CD4-positive, alpha-beta T cell (primary cell): ENCODE measurements around the gene TARS3. TPM values are rescaled to one million over a fixed set of nuclear protein-coding genes. Genes with fewer than 3 reads are reported as not detected.

Experiments
- ATAC-seq: fragments of 200-7000 bp; cut with Tn5 transposase; one replicate; pipeline ENCODE4 v1.10.0; 2022; ENCODE audit warnings: mild to moderate bottlenecking; ENCODE audit not compliant: poor library complexity
- CTCF ChIA-PET: fragments of 350-600 bp; sonication (Branson Sonifier 250); formaldehyde crosslinking; loops from one replicate; lab custom pipeline; 2021; ENCODE audit warnings: antibody characterized with exemption, inconsistent platforms; lab: Charles Lee
- POLR2A ChIA-PET: fragments of 350-600 bp; sonication (Branson Sonifier 250); formaldehyde crosslinking; loops from one replicate; lab custom pipeline; 2021; ENCODE audit warnings: antibody characterized with exemption, inconsistent platforms; lab: Charles Lee
- DNase-seq, 14 experiments: peaks; one replicate each; pipeline ENCODE4 v3.0.0-alpha.2; 2013 to 2020; ENCODE audit warnings: mixed read lengths in 2 of 14
- H3K27ac ChIP-seq, 2 donors: one replicate each; pipeline versions ENCODE4 v1.5.1 to v1.7.0; 2013; ENCODE audit warnings: low read length in 2 of 2, low read depth in 1 of 2, mild to moderate bottlenecking in 1 of 2
- H3K27me3 ChIP-seq, 2 experiments: 1 replicate in 1 of 2; 2 replicates in 1 of 2; pipeline versions ENCODE4 v1.6.1 to v1.7.0; 2013; ENCODE audit warnings: low read length in 2 of 2, control low read depth in 1 of 2, mild to moderate bottlenecking in 1 of 2, moderate library complexity in 1 of 2; ENCODE audit not compliant: insufficient read depth in 2 of 2, control insufficient read depth in 1 of 2
- H3K36me3 ChIP-seq: one replicate; pipeline ENCODE4 v1.6.1; 2013; ENCODE audit warnings: low read length, control low read depth; ENCODE audit not compliant: insufficient read depth
- H3K4me1 ChIP-seq: one replicate; pipeline ENCODE4 v1.6.1; 2013; ENCODE audit warnings: low read length, control low read depth; ENCODE audit not compliant: insufficient read depth
- H3K4me3 ChIP-seq: one replicate; pipeline ENCODE4 v1.5.1; 2013; ENCODE audit warnings: mild to moderate bottlenecking, low read length, moderate library complexity
- H3K9me3 ChIP-seq, 2 experiments: 1 replicate in 1 of 2; 2 replicates in 1 of 2; pipeline versions ENCODE4 v1.6.1 to v1.7.0; 2013; ENCODE audit warnings: low read length in 2 of 2, mild to moderate bottlenecking in 2 of 2, control low read depth in 1 of 2, moderate library complexity in 1 of 2; ENCODE audit not compliant: control insufficient read depth in 1 of 2, insufficient read depth in 1 of 2
- H3K27ac Mint-ChIP-seq: one replicate; pipeline ENCODE4 v1.8.0; 2020; ENCODE audit warnings: mixed read lengths
- H3K27me3 Mint-ChIP-seq: one replicate; pipeline ENCODE4 v1.8.0; 2021; ENCODE audit warnings: mixed read lengths
- H3K36me3 Mint-ChIP-seq: one replicate; pipeline ENCODE4 v1.8.0; 2021; ENCODE audit warnings: low read depth, mixed read lengths
- H3K4me1 Mint-ChIP-seq: one replicate; pipeline ENCODE4 v1.8.0; 2021; ENCODE audit warnings: low read depth, mixed read lengths
- H3K4me3 Mint-ChIP-seq: one replicate; pipeline ENCODE4 v1.8.0; 2020; ENCODE audit warnings: mild to moderate bottlenecking, mixed read lengths
- H3K9me3 Mint-ChIP-seq: one replicate; pipeline ENCODE4 v1.8.0; 2020; ENCODE audit warnings: mixed read lengths
- CTCF ChIP-seq: fragments of 200-600 bp; IDR thresholded peaks from one replicate; pipeline ENCODE4 v1.8.0; 2022; ENCODE audit warnings: antibody characterized with exemption, mild to moderate bottlenecking
- intact Hi-C, 2 experiments: fragments of 100-400 bp; cut with DNase I in 1 of 2; cut with micrococcal nuclease in 1 of 2; formaldehyde crosslinking; loops; one replicate each; pipeline versions ENCODE4 v1.15.1 to v1.9.0; 2023 to 2025; cut with DNase I, micrococcal nuclease
- total RNA-seq, 174 experiments: library from RNA in 2 of 174; stranded (reverse) in 2 of 174; gene quantifications; one replicate each; pipeline ENCODE4 v1.2.3 and lab custom pipeline; 2021 to 2026

The TARS3 gene
- total RNA-seq, 2 experiments from 2014 or later, result 16.6 to 18.1 TPM

- H3K27ac ChIP-seq, result no peak overlapping the region
- H3K36me3 Mint-ChIP-seq, result no peaks in the 10 kb centered on the region
- ATAC-seq (no peak), DNase-seq (no peak)
- H3K4me3 Mint-ChIP-seq, result no peak overlapping the region
- H3K27ac Mint-ChIP-seq, result no peak overlapping the region
- ChIA-PET CTCF (no interaction called here), POLR2A (no interaction called here)
- intact Hi-C loops, result no loop called here
- no peaks in the 10 kb centered on the region for H3K9me3 Mint-ChIP-seq
- no peaks in the 10 kb centered on the region for H3K9me3 ChIP-seq
- H3K4me3 ChIP-seq, result no peak overlapping the region
- H3K4me1 Mint-ChIP-seq, result peaks cover 3% of the 10 kb centered on the region
- H3K27me3 Mint-ChIP-seq, result no peaks in the 10 kb centered on the region
- no peak for TF ChIP-seq CTCF
- H3K4me1 ChIP-seq, result no peaks in the 10 kb centered on the region
- no peaks in the 10 kb centered on the region for H3K27me3 ChIP-seq
- no peaks in the 10 kb centered on the region for H3K36me3 ChIP-seq
These were observed 9.3 kb upstream of the TARS3 start for GRCh38 chr15:101733545-101733944.

GRCh38 chr15:101732772-101733171 lies 8.5 kb upstream of the TARS3 start:
- CTCF ChIA-PET, result no interaction called here
- no peak for DNase-seq
- no peak for TF ChIP-seq CTCF
- peaks cover 3% of the 10 kb centered on the region for H3K4me1 Mint-ChIP-seq
- POLR2A ChIA-PET, result no interaction called here
- Histone ChIP-seq H3K4me1 (no peaks in the 10 kb centered on the region), H3K27me3 (no peaks in the 10 kb centered on the region), H3K27ac (no peak overlapping the region), H3K4me3 (no peak overlapping the region), H3K9me3 (no peaks in the 10 kb centered on the region), H3K36me3 (no peaks in the 10 kb centered on the region)
- intact Hi-C loops, result no loop called here
- ATAC-seq, result no peak
- H3K27ac Mint-ChIP-seq, result no peak overlapping the region
- H3K27me3 Mint-ChIP-seq, result no peaks in the 10 kb centered on the region
- no peaks in the 10 kb centered on the region for H3K9me3 Mint-ChIP-seq
- H3K36me3 Mint-ChIP-seq, result no peaks in the 10 kb centered on the region
- H3K4me3 Mint-ChIP-seq, result no peak overlapping the region

GRCh38 chr15:101731746-101732145 lies 7.5 kb upstream of the TARS3 start:
- Mint-ChIP-seq H3K36me3 (no peaks in the 10 kb centered on the region), H3K27me3 (no peaks in the 10 kb centered on the region), H3K4me1 (peaks cover 3% of the 10 kb centered on the region), H3K9me3 (no peaks in the 10 kb centered on the region), H3K4me3 (no peak overlapping the region), H3K27ac (no peak overlapping the region)
- no peaks in the 10 kb centered on the region for H3K4me1 ChIP-seq
- no peaks in the 10 kb centered on the region for H3K27me3 ChIP-seq
- H3K27ac ChIP-seq, result no peak overlapping the region
- DNase-seq (no peak), ATAC-seq (no peak)
- ChIA-PET POLR2A (interaction anchor here (0.8 kb wide), 1 partner anchor 489 kb away, joined by 3 read pairs; no protein-coding TSS in a partner anchor), CTCF (interaction anchor here (0.6 kb wide), 1 partner anchor 435 kb away, joined by 5 read pairs; no protein-coding TSS in a partner anchor)
- H3K4me3 ChIP-seq, result no peak overlapping the region
- H3K36me3 ChIP-seq, result no peaks in the 10 kb centered on the region
- intact Hi-C loops, result no loop called here
- no peaks in the 10 kb centered on the region for H3K9me3 ChIP-seq
- no peak for TF ChIP-seq CTCF
